Esophagus (tissue), 2 donors: ENCODE results near the gene SLCO2B1. TPM values are rescaled to one million over a fixed set of nuclear protein-coding genes. Genes with fewer than 3 reads are reported as not detected.

Experiments used
- H3K27ac ChIP-seq, 2 donors: one replicate each; pipeline ENCODE4 v1.5.1; 2013; ENCODE audit warnings: low read depth in 2 of 2, mild to moderate bottlenecking in 2 of 2, inconsistent platforms in 1 of 2, low read length in 1 of 2, moderate library complexity in 1 of 2
- H3K27me3 ChIP-seq, 2 donors: one replicate each; pipeline ENCODE4 v1.6.1; 2013; ENCODE audit warnings: low read length in 2 of 2, control low read depth in 1 of 2, mild to moderate bottlenecking in 1 of 2; ENCODE audit not compliant: insufficient read depth in 2 of 2, control insufficient read depth in 1 of 2
- H3K36me3 ChIP-seq, 2 donors: one replicate each; pipeline ENCODE4 v1.6.1; 2013; ENCODE audit warnings: low read length in 1 of 2; ENCODE audit not compliant: control insufficient read depth in 2 of 2, insufficient read depth in 2 of 2
- H3K4me1 ChIP-seq, 2 donors: one replicate each; pipeline ENCODE4 v1.6.1; 2013; ENCODE audit warnings: low read length in 1 of 2; ENCODE audit not compliant: control insufficient read depth in 2 of 2, insufficient read depth in 2 of 2
- H3K4me3 ChIP-seq, 2 donors: one replicate each; pipeline ENCODE4 v1.5.1; 2013; ENCODE audit warnings: low read length in 2 of 2, mild to moderate bottlenecking in 2 of 2, low read depth in 1 of 2, moderate library complexity in 1 of 2
- H3K9me3 ChIP-seq, 2 donors: one replicate each; pipeline ENCODE4 v1.6.1; 2013; ENCODE audit warnings: mild to moderate bottlenecking in 2 of 2, low read depth in 1 of 2, low read length in 1 of 2, moderate library complexity in 1 of 2; ENCODE audit not compliant: control insufficient read depth in 2 of 2, insufficient read depth in 1 of 2
- WGBS, 2 donors: extraction: QIAGEN DNeasy Blood & Tissue Kit; methylation state at CpG; one replicate each; pipeline ENCODE4 v1.1.7; 2013; 5-methylcytosine and 5-hydroxymethylcytosine counted together
- polyA plus RNA-seq, 2 donors: library from polyadenylated mRNA; stranded (reverse); fragments of 200-250 nt; gene quantifications; one replicate each; pipeline ENCODE4 v1.2.3, GENCODE V29; 2013
- donor health status: healthy with polysubstance abuse.
- donor health status: Bipolar disorder and iron deficiency.

SLCO2B1 gene
- polyA plus RNA-seq, 2 donors, result 5.6 to 5.7 TPM

DNA sequence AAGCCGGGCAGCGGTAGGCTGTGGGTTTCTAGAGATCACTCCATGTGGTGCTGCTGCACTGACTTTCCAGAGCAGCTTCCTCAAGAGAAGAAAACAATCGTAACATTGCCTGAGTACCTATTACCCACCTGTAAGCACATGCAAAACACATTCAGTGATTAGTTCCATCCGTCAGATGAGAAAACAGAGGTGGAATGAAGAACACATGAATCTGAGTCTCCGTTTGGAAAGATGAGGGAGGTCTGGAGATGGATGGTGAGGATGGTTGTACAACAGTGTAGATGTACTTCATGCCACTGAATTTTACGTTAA lies 7.5 kb upstream of the SLCO2B1 start:
- H3K27ac ChIP-seq, result no peak overlapping the region
- 48 to 60% methylated on average over 6 of the region's 6 CpGs for WGBS, 2 donors
- H3K4me1 ChIP-seq, result peaks cover 0 to 3% of the 10 kb centered on the region in 2 donors
- no peaks in the 10 kb centered on the region for H3K36me3 ChIP-seq
- H3K9me3 ChIP-seq, result no peaks in the 10 kb centered on the region
- H3K27me3 ChIP-seq, result no peaks in the 10 kb centered on the region
- H3K4me3 ChIP-seq, result no peak overlapping the region

DNA sequence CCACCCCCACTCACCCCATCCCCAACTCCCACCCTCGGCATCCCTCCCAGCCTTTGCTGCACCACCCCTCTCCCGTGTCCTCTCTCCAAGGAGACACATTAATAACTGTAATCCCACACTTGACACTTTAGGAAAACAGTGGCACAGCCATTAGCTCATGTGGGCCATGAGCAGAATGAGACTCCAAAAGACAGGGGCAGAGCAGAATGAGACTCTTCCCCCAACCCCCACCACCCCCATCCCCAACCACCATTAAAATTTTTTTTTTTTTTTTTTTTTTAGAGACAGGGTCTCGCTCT lies 6.2 kb upstream of the SLCO2B1 start:
- no peak overlapping the region for H3K4me3 ChIP-seq
- H3K4me1 ChIP-seq, result peaks cover 0 to 3% of the 10 kb centered on the region in 2 donors
- no peaks in the 10 kb centered on the region for H3K9me3 ChIP-seq
- WGBS, 2 donors, result 39 to 43% methylated on average over 3 of the region's 3 CpGs
- H3K27me3 ChIP-seq, result no peaks in the 10 kb centered on the region
- no peaks in the 10 kb centered on the region for H3K36me3 ChIP-seq
- H3K27ac ChIP-seq, result no peak overlapping the region

DNA sequence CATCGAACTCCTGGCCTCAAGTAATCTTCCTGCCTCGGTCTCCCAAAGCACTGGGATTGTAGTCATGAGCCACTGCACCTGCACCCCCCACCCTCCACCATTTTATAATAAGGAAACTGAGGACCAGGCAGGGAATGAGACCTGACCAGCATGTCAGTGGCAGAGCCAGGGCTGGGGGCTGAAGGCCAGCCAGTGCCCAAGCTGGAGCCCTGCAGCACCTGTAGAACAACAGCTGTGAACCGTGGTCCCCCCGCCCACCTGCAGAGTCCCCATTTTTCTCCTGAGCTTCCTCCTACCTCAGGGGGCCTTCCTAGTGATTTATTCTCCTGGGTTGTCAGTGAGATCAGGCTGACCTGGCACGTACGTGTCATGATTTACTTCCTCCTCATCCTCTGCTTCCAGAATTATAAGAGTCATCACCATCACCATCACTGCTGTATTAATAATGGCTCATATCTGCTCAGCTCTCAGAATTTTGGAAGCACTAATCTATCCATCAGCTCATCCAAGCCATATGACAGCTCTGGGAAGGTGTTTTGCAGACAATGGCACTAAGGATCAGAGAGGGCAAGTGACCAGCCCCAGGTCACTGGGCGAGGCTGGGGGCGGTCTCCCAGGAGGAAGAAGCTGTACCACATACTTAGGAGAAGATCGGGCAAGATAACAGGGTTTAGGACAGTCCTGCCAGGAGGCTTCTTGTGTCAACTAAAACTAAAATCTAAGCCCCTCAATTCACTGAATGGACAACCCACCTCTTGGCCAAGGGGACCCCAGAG lies 5.5 kb upstream of the SLCO2B1 start:
- Histone ChIP-seq H3K27me3 (no peaks in the 10 kb centered on the region), H3K4me3 (no peak overlapping the region), H3K4me1 (peaks cover 0 to 7% of the 10 kb centered on the region in 2 donors), H3K36me3 (no peaks in the 10 kb centered on the region), H3K27ac (no peak overlapping the region), H3K9me3 (no peaks in the 10 kb centered on the region)
- WGBS, 2 donors, result 76% methylated on average over 9 of the region's 9 CpGs

DNA sequence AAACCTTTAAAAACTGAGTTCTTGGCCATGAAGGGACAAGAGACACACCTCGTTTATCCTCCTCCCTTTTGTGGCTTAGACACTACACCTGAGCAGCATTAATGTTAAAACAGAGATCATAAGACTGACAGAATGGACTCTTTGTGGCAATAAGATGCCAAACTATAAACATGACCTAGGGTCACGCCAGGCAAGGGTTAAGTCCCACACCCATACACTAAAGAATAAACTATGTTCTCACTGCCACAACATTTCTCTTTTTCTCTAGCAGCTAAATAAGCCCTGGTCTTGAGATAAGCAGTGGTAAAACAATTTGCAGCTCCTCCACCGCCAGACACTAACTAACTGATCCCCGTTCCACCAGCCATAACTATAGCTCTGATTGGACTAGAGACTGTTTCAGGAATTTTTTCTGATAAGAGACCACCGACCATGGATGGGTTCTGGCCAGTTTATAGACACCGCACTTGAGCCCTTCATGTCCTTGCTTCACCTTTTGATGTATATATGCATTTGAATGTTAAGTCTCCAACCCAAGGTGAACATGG lies 4.9 kb upstream of the SLCO2B1 start:
- WGBS, 2 donors, result 58 to 68% methylated on average over 6 of the region's 6 CpGs
- H3K4me3 ChIP-seq, result no peak overlapping the region
- H3K4me1 ChIP-seq, result peaks cover 0 to 14% of the 10 kb centered on the region in 2 donors

DNA sequence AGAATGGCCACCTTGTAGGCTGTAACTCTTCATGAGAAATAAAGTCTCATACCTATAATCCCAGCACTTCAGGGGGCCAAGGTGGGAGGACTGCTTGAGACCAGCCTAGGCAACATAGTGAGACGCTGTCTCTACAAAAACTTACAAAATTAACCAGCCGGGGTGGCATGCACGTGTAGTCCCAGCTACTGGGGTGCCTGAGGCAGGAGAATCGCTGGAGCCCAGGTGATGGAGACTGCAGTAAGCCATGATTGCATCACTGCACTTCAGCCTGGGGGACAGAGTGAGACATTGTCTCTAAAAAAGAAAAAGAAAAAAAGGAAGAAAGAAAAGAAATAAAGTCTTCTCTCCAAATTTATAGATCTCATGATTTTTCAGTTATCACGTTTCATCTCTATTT lies 4.2 kb upstream of the SLCO2B1 start:
- peaks cover 0 to 20% of the 10 kb centered on the region in 2 donors for H3K4me1 ChIP-seq
- no peak overlapping the region for H3K4me3 ChIP-seq
- no peak overlapping the region for H3K27ac ChIP-seq
- no peaks in the 10 kb centered on the region for H3K36me3 ChIP-seq
- H3K9me3 ChIP-seq, result no peaks in the 10 kb centered on the region
- WGBS, 2 donors, result 66 to 72% methylated on average over 5 of the region's 5 CpGs
- no peaks in the 10 kb centered on the region for H3K27me3 ChIP-seq

More for the DNA sequence above, 4.9 kb upstream of the SLCO2B1 start:
- Histone ChIP-seq H3K27ac (no peak overlapping the region), H3K36me3 (no peaks in the 10 kb centered on the region), H3K9me3 (no peaks in the 10 kb centered on the region), H3K27me3 (no peaks in the 10 kb centered on the region)

DNA sequence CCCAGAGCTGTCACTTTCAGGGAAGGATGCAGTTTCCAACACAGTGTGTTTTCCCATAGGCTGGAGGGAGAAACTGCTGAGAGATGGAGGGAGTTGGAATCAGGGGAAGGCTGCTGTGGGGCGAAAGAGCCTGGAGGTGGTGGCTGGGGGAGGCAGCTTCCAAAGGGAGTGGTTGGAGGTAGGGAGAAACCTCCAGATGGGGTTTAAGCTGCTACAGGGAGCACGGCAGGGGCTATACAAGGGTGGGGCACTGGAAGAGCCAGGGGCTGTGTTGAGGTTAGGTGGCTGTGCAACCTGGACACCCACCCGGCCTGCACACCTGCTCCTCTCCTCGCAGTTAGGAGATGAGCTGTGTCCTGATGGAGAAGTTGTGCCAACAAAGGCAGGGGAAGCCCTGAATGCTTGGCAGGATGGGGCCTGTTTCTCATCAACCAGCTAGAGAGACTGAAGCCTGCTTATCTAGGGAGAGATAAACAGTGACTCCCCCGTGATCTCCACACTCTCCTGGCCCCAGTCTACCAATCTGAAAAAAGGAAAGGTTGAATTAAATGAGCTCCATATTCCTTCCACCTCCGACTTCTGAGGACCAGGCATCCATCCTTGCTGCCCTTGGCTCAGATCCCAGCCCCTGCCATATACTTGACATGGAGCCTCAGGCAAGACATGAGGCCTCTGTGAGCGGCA lies 3.6 kb upstream of the SLCO2B1 start:
- no peaks in the 10 kb centered on the region for H3K27me3 ChIP-seq
- peaks cover 4 to 20% of the 10 kb centered on the region in 2 donors for H3K4me1 ChIP-seq
- WGBS, 2 donors, result 55 to 67% methylated on average over 7 of the region's 7 CpGs
- no peaks in the 10 kb centered on the region for H3K9me3 ChIP-seq
- H3K27ac ChIP-seq, result no peak overlapping the region
- H3K36me3 ChIP-seq, result no peaks in the 10 kb centered on the region
- no peak overlapping the region for H3K4me3 ChIP-seq

DNA sequence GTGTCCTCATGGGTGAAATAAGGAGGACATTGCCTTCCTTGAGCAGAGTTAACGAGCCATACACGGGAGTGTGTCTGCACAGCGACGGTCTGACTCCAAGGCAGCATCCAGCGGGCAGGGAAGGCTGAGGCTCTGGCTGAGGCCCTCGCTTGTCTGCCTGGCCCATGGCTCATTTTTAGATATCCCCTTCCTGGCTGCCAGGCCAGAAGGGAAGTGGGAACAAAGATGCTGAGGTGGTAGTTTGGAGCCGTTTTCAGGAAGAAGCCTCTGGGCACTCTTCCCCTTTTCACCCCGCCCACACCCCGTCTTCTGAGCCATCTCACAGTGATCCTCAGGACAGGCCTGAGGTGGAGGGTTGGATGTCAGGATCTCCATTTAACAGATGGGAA lies 3.0 kb upstream of the SLCO2B1 start:
- Histone ChIP-seq H3K36me3 (no peaks in the 10 kb centered on the region), H3K9me3 (no peaks in the 10 kb centered on the region), H3K4me1 (peaks cover 4 to 20% of the 10 kb centered on the region in 2 donors), H3K4me3 (no peak overlapping the region), H3K27ac (no peak overlapping the region), H3K27me3 (no peaks in the 10 kb centered on the region)
- 67 to 69% methylated on average over 9 of the region's 9 CpGs for WGBS, 2 donors

DNA sequence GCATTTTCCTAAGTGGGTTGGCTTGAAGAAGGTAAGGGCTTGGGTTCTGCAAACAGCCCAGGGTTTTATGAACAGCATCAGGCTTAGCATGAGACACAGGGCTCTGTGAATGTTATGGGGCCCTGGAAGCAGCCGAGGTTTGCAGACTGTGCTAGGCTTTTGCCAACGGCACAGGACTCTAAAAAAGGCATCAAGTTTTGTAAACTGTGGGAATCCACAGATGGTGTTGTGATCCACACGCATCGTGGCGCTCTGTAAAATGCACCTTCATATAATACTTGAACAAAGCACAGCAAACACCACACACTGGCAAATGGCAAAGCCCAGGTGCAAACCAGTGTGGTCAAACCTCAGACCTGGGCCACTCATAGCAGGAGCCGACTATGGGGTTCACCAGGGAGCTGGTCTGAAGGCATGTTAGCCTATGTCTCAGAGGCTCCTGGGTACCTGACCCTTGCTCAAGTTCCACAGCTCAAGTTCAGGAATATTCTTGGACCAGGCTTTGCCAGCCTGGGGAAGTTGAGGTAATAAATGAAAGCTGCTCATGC lies 2.4 kb upstream of the SLCO2B1 start:
- Histone ChIP-seq H3K27ac (no peak overlapping the region), H3K36me3 (no peaks in the 10 kb centered on the region), H3K27me3 (no peaks in the 10 kb centered on the region), H3K4me3 (no peak overlapping the region), H3K4me1 (peaks cover 4 to 20% of the 10 kb centered on the region in 2 donors), H3K9me3 (no peaks in the 10 kb centered on the region)
- WGBS, 2 donors, result 65 to 80% methylated on average over 6 of the region's 6 CpGs

DNA sequence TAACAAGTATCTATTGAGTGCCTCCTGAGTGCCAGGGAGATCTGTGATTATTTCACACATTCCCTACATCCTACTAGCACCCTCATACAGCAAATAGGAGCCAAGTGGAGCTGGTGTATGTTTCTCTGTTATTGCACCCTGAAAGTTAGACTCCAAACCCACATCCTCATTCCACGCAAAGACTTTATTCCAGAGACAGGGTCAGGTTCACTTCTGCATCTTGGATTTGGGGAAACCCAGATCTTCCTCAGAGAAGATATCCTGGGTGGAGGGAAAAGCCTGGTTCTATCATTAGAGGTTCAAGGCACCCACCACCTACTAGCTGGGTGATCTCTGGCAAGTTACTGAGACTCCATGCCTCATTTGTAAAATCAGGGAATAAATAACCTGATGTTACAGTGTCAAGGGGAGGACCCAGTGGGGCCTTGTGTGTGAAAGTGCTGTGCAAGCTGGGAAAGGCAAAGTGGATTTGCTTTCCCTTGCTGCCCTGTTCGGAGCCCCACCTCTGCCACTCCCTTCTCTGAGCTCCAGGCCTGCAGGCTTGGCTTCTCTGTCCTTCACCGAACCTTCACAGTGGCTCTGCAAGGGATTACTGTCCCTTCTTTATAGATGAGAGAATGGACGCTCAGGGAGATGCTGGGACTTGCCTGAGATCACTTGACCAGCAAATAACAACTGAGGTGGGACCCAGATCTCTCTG lies 991 bp upstream of the SLCO2B1 start:
- no peaks in the 10 kb centered on the region for H3K36me3 ChIP-seq
- no peaks in the 10 kb centered on the region for H3K27me3 ChIP-seq
- peaks cover 4 to 20% of the 10 kb centered on the region in 2 donors for H3K4me1 ChIP-seq
- H3K9me3 ChIP-seq, result no peaks in the 10 kb centered on the region
- no peak overlapping the region for H3K27ac ChIP-seq
- H3K4me3 ChIP-seq, result no peak overlapping the region
- WGBS, 2 donors, result 53 to 58% methylated on average over 4 of the region's 4 CpGs
